ENCODE results near the gene CCDC179. TPM values are rescaled to one million over a fixed set of nuclear protein-coding genes. Genes with fewer than 3 reads are reported as not detected.

The CCDC179 gene
- total and polyA plus RNA-seq, 9 of the 15 experiments (the other 6 are each of a cell fraction or from before 2014, with no cell fraction given) = not detected

DNA sequence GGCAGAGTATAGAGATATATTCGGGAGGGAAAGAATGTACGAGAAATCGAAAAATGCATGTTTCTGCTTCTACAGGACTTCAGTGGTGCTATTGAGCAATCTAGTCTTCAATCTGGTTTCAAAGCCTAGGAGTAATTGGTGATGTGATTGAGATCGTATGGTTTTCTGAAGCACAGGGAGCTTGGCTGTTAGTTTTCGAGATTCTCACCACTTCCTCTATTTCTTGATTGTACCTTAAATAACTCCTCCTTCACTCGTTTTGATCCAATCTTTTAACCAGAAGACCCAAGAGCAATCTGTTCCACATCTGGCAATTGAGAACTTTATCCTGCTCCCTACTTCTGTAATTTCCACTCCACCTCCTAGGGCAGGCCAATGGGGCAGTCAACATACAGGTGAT, 518 bp downstream of the CCDC179 start:
- Histone ChIP-seq H3K9ac (ENCODE audit: insufficient read depth in 1 of 2, low read depth in 2 of 2, low read length in 2 of 2) (no peak overlapping the region), H4K20me1 (replicated peaks; ENCODE audit: control insufficient read depth, insufficient read depth, low read length) (no peaks in the 10 kb centered on the region), H3K4me3 (no peak overlapping the region), H2AFZ (ENCODE audit: low read depth, low read length) (no peak overlapping the region), H3K36me3 (ENCODE audit: control insufficient read depth, insufficient read depth, low read length) (no peaks in the 10 kb centered on the region), H3K4me2 (ENCODE audit: insufficient read depth, low read length) (no peak overlapping the region), H3K79me2 (ENCODE audit: control insufficient read depth, insufficient read depth, low read length) (no peaks in the 10 kb centered on the region), H3K9me1 (ENCODE audit: control insufficient read depth, insufficient read depth, low read length) (no peaks in the 10 kb centered on the region), H3K9me3 (replicated peaks; ENCODE audit: control insufficient read depth, insufficient read depth, low read depth, low read length) (no peaks in the 10 kb centered on the region), H3K27me3 (ENCODE audit: control insufficient read depth in 2 of 2, insufficient read depth in 2 of 2, low read length in 2 of 2) (no peaks in the 10 kb centered on the region), H3K27ac (ENCODE audit: extremely low read depth, low read depth, low read length) (no peak overlapping the region), H3K4me1 (replicated peaks in 1 of 2; ENCODE audit: control insufficient read depth in 2 of 2, insufficient read depth in 2 of 2, low read length in 2 of 2) (no peaks in the 10 kb centered on the region; a peak in 1 of 5 replicates)
- DNase-seq (ENCODE audit: extremely low read depth in 1 of 4, low spot score in 3 of 4) (no peak), ATAC-seq (no peak), FAIRE-seq (no peak)
- no TSS peak for BruUV-seq (replicated peaks)
- CTCF ChIA-PET (ENCODE audit: low intra/inter-chr PET ratio) = no interaction called here
- WGBS (ENCODE audit: insufficient coverage, low coverage, missing lambda C conversion rate) = 1% methylated on average over 6 of the region's 6 CpGs
- TF ChIP-seq CEBPG (CRISPR knock-in tag; IDR thresholded peaks at IDR 0.05) (no peak), CEBPG (tag; conservative IDR thresholded peaks at IDR 0.05 in 1 of 2, IDR thresholded peaks at IDR 0.05 in 1 of 2) (no peak), SPI1 (IDR thresholded peaks at IDR 0.05; ENCODE audit: borderline replicate concordance, low read depth, low read length) (0 out of 2 replicates have a peak, but pooled peaks have one; percentile 10), GTF2E2 (tag; IDR thresholded peaks at IDR 0.05) (no peak)
- TF ChIP-seq, protein P1, sequence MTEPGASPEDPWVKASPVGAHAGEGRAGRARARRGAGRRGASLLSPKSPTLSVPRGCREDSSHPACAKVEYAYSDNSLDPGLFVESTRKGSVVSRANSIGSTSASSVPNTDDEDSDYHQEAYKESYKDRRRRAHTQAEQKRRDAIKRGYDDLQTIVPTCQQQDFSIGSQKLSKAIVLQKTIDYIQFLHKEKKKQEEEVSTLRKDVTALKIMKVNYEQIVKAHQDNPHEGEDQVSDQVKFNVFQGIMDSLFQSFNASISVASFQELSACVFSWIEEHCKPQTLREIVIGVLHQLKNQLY (CRISPR knock-in tag; conservative IDR thresholded peaks at IDR 0.05) = no peak
- in situ Hi-C loops (cut with MboI) (no loop called here), intact Hi-C loops (cut with micrococcal nuclease) (no loop called here)
- POLR2A ChIA-PET = no interaction called here

DNA sequence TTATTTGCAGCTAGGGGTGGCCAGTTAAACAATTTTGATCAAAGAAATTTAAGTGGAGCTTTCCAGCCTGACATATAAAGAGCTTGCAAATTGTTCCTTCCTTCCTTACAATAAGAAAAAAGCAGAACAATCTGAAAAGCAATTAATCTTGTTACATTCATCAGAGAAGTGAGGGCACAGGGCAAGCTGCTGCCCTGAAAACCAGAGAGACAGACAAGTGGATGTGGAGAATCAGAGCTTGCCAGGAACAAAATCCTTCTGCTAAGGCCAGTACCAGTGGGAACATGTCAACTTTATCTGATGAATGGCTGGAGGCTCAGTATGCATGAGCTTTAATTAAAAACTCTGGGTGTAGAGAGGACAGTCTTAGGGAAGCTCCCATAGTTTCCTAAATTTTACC, 8.8 kb downstream of the CCDC179 start:
- FAIRE-seq = no peak
- H3K9me3 ChIP-seq (replicated peaks; ENCODE audit: control insufficient read depth, insufficient read depth, low read depth, low read length) = no peaks in the 10 kb centered on the region
- H3K27me3 ChIP-seq (ENCODE audit: control insufficient read depth in 2 of 2, insufficient read depth in 2 of 2, low read length in 2 of 2) = no peaks in the 10 kb centered on the region
- no peak for DNase-seq (ENCODE audit: extremely low read depth in 1 of 4, low spot score in 3 of 4)
- CTCF ChIA-PET (ENCODE audit: low intra/inter-chr PET ratio) = no interaction called here
- H3K27ac ChIP-seq (ENCODE audit: extremely low read depth, low read depth, low read length) = no peak overlapping the region
- H3K9me1 ChIP-seq (ENCODE audit: control insufficient read depth, insufficient read depth, low read length) = no peaks in the 10 kb centered on the region
- no peak for ATAC-seq
- no peaks in the 10 kb centered on the region for H3K36me3 ChIP-seq (ENCODE audit: control insufficient read depth, insufficient read depth, low read length)
- in situ Hi-C loops (cut with MboI) (no loop called here), intact Hi-C loops (cut with micrococcal nuclease) (no loop called here)
- no peak overlapping the region for H3K4me2 ChIP-seq (ENCODE audit: insufficient read depth, low read length)
- BruUV-seq (replicated peaks) = no TSS peak
- H3K9ac ChIP-seq (ENCODE audit: insufficient read depth in 1 of 2, low read depth in 2 of 2, low read length in 2 of 2) = no peak overlapping the region
- H2AFZ ChIP-seq (ENCODE audit: low read depth, low read length) = no peak overlapping the region
- H3K79me2 ChIP-seq (ENCODE audit: control insufficient read depth, insufficient read depth, low read length) = no peaks in the 10 kb centered on the region
- no peak overlapping the region for H3K4me3 ChIP-seq
- no peaks in the 10 kb centered on the region for H4K20me1 ChIP-seq (replicated peaks; ENCODE audit: control insufficient read depth, insufficient read depth, low read length)
- POLR2A ChIA-PET = interaction anchor here (0.6 kb wide), 1 partner anchor 9 kb away, joined by 3 read pairs; no protein-coding TSS in a partner anchor
- H3K4me1 ChIP-seq (replicated peaks in 1 of 2; ENCODE audit: control insufficient read depth in 2 of 2, insufficient read depth in 2 of 2, low read length in 2 of 2) = no peaks in the 10 kb centered on the region
- TF ChIP-seq JUND (IDR thresholded peaks at IDR 0.05; ENCODE audit: borderline replicate concordance, low read depth, low read length) = no peak
- TF ChIP-seq JUND (tag; IDR thresholded peaks at IDR 0.05; ENCODE audit: borderline replicate concordance, low read depth, low read length) = no peak
- TF ChIP-seq TBP (optimal IDR thresholded peaks at IDR 0.05; ENCODE audit: low read depth, low read length) = no peak
- no peak for TF ChIP-seq POLR2AphosphoS5 (IDR thresholded peaks at IDR 0.05; ENCODE audit: control insufficient read depth, insufficient read depth, low read depth, low read length)
- TF ChIP-seq JUNB (CRISPR knock-in tag; conservative IDR thresholded peaks at IDR 0.05) = no peak
- TF ChIP-seq CCNT2 (IDR thresholded peaks at IDR 0.05; ENCODE audit: borderline replicate concordance, extremely low read depth, insufficient read length, low read depth, low read length) = no peak
- TF ChIP-seq, protein P2, sequence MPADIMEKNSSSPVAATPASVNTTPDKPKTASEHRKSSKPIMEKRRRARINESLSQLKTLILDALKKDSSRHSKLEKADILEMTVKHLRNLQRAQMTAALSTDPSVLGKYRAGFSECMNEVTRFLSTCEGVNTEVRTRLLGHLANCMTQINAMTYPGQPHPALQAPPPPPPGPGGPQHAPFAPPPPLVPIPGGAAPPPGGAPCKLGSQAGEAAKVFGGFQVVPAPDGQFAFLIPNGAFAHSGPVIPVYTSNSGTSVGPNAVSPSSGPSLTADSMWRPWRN (IDR thresholded peaks at IDR 0.05; ENCODE audit: low read depth) = no peak
